Activated CD8-positive, alpha-beta memory T cell treated with anti-CD3 and anti-CD28 coated beads, Interleukin-2, amount 50 U/mL, for 48 hours (primary cell): ENCODE results near the gene MEX3B.
A peak's percentile ranks its signal among the peaks of the same experiment; 100 is the strongest.

Source experiments
- DNase-seq: peaks from one replicate; pipeline ENCODE4 v3.0.0-alpha.2; 2020

MEX3B gene

DNA sequence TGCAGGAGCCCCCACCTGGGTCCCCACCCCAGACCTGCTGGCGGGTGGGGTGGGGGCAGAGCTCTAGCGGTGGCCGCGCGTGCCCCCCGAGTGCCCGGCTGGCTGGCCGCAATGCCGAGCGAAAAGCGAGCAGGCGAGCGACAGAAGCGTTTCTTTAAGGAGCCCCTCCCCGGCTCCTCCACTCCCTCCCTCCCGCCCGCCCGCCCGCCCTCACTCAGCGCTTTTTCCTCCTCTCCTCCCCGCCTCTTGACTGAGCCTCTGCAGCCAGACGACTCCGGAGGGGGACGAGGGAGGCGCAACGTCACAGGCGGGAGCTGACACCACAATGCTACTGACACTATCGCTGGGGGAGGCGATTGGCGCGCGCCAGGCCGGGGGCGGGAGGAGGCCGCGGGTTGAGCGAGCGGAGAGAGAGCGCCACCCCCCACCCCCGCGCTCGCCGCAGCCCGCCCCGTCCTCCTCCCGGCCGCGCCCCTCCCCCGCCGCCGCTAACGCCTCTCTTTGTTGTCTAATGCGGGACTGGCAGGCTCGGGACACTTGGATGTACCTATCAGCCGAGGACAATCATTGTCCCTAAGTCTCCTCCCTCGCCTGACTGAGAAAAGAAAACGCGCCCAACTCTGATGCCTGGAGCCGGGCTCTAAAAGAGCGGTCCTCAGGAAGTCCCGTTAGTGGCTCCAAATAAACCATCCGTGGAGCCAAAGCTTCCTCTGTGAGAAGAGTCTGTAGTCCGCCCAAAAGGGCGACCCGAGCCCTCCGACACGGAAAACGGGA is at the start of gene MEX3B:
TSS of gene MEX3B (minus strand) at position 127 of the 774 bp plus-strand sequence. CDS start 313 bp downstream, outside the sequence.
- peak; percentile 93 for DNase-seq

DNA sequence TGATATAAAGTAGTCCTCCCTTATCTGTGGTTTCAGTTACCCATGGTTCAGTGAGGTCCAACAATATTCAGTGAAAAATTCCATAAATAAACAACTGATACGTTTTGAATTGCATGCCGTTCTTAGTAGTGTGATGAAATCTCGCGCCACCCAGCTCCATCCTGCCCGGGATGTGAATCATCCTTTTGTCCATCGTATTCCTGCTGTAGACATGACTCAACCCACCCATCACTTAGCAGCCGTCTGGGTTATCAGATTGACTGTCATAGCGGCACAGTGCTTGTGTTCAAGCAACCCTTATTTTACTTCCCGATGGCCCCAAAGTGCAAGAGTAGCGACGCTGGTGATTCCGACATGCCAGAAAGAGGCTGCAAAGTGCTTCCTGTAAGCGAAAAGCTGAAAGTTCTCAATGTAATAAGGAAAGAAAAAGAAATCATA is 48.0 kb upstream of the MEX3B start:
- DNase-seq: no peak

DNA sequence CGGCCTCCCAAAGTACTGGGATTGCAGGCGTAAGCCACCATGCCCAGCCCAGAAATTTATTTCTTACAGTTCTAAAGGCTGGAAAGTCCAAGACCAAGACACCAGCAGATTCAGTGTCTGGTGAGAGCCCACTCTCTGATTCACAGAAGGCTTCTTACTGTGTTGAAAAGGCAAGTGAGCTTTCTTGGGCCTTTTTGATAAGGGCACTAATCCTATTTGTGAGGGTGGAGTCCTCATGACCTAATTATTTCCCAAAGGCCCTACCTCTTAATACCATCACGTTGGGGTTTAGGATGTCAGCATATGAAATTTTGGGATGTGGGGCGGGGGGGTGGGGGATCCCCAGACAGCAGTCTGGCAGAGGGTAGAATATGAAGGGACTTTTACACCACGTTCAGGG is 47.5 kb upstream of the MEX3B start:
- DNase-seq: no peak

DNA sequence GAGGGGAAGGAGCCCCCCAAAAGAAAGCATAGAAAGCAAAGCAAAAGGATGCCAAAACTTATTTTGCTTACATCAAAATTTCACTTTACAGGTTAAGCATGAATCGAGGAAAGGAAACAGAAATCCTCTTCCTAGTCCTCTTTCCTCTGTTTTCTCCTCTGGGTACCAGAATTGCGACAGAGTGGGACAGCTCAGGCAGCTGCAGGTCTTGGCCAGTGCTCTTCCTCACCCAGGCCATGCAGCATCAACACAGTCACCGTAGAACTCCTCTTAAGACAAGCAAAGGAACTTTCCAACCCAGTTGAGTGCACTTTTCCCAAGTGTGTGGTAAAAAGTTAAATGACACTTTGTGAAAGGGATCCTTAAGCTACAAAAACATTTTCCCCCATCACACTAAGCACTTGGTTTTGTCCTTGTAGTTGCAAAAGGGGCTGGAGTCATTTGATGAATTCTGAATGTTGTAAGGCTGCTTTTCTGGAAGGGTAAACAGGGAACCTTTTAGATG is 45.9 kb upstream of the MEX3B start:
- DNase-seq: no peak

DNA sequence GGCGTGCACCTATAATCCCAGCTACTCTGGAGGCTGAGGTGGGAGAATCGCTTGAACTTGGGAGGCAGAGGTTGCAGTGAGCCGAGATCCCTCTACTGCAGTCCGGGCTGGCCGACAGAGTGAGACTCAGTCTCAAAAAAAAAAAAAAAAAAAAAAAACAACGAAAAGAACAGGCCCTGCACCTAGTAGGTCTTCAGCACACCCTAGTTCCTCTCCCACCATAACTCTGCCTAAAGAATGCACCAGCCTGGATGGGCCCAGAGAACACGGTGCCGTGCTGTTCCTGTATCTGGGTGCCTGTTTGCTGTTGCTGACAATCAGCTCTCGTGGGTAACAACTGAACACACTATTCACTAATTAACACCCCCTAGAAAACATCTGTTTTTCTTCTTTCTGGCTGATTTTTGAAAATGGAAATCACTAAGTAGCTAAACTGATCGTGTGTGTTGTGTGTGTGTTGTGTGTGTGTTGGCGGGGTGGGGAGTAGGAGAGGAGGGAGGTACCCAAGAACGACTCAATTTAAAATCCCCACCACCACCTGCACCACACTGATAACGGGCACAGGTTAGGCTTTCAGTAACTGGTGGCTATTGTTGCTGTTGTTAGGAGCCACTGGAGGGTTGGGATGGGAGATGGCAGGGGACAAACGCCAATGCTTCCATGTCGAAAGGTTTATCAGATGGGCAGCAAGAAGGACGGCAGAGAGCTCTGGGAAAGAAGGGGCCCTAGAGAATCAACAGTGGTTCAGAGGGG is 40.6 kb upstream of the MEX3B start:
- no peak for DNase-seq

DNA sequence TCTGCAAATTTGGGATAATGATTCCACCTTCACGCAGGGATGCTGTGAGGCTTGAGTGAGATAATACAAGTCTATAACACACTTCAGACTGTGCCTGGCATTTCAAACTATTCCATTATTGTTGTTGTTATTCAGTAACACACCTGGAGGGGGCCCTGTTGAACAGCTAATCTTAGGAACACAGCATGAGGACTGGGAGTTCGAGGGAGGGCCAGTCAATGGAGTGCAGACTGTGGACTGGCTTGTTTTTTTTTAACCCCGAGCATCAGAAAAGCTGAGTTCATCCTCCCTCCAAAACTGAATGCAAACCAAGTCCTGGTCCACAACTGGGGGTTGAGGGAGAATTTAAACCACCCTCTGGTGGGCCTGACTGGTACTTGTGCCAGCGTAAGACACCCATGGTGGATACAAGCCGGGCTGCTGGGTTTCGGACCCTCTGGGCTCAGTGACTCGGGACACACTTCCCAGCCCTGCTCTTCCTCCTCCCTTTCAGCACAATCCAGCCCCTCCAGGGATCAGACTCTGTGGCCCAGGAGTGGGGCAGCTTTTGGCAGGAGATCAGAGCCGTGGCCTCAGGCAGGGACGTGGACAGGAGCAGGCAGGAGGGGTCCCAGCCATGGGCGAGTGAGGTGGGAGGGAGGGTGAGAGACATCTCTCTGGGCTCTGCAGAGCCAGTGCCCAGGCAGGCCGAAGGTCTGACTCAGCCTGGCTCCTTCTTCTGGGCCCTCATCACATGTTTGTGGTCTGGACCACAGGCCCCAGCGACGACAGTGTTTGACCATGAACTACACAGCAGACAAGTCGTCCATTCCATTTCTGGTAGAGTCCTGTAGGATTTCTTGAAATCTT is 36.3 kb upstream of the MEX3B start:
- no peak for DNase-seq

DNA sequence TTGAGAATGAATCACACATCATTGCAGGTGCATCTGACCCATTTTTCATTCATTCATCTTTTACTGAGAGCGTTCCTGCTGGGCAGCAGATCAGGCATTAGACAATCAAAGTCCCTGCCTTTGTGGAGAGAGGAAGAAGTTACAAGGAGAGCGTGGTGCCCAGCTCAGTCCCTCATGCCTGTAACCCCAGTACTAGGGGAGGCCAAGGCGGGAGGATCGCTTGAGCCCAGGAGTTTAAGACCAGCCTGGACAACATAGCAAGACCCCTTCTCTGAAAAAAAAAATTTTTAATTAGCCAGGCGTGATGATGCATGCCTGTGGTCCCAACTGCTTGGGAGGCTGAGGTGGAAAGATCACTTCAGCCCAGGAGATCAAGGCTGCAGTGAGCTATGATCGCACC is 35.0 kb upstream of the MEX3B start:
- DNase-seq: no peak

DNA sequence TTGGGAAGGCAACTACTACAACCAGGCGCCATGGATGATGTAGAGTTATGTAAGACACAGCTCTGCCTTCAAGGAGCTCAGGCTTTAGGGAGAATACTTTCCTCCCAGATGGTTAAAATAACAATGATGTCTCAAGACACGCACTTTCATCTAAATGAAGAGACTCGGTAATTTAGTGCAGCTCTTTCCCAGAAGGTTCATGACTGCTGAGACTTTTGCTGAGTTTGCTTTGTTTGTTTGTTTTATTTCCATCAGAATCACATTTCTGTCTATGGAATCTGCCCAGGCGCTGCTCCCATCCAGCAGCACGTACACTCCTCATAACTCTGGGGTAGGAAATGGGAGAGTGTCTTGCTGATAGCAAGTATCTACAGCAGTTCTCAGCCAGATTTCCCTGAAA is 33.9 kb upstream of the MEX3B start:
- no peak for DNase-seq

DNA sequence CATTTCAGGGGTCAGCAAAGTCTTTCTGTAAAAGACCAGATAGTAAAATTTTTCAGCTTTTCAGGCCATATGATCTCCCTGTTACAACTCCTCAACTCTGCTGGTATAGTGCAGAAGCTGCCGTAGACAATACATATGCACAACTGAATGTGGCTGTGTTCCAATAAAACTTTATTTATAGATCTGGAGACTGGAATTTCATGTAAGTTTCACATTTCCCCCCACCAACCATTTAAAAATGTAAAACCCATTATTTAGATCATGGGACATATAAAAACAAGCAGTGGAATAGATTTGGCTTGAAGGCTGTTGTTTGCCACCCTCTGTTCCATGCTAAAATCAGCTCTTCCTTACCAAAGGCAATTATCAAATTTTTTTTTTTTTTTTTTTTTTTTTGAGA is 28.8 kb upstream of the MEX3B start:
- no peak for DNase-seq

DNA sequence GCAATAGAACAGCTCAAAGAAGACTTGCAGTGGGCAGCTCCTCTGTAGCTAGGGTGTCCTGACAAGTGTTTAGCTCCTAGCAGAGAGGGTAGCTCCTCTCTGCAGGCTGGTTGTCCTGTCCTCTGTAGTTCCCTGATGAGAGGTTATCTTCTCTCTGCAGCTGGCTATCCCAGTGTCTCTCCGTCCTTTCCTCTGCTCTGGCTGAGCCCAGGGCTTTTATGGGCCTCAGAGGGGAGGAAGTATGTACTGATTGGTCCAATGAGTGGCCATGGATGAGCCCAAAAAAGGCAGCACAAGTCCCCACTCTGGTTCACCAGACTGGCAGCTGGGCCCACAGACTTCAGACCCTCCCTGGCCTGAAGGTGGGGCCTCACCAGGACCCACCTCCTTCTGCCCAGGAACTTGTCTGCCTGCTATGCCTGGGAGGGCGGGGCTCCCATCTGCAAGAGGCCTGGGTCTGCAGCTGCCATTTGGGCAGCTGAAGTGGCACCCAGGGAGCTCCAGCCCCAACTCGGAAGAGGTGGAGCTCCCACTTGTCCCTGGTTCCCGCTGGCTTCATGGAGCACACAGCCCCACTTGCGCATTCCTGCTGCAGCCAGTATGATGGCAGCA is 27.2 kb upstream of the MEX3B start:
- no peak for DNase-seq

DNA sequence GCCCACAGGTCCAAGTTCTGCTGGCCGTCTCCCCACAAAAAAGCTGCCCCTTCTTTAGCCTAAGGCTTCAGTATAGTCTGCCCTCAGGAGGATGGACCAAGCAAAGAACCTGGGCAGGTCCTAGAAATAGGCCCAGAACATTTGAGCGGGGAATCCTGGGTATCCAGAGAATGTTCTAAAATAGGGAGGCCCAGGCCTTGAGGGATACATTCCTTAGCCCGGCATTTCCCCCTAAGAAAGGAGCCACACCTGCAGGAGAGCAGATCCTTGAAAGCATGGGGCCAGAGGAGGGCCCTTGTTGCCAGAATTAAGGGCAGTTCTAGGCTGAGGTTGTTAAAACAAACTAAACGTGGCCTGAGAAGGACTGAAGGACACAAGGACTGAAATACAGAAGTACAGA is 20.6 kb upstream of the MEX3B start:
- no peak for DNase-seq

DNA sequence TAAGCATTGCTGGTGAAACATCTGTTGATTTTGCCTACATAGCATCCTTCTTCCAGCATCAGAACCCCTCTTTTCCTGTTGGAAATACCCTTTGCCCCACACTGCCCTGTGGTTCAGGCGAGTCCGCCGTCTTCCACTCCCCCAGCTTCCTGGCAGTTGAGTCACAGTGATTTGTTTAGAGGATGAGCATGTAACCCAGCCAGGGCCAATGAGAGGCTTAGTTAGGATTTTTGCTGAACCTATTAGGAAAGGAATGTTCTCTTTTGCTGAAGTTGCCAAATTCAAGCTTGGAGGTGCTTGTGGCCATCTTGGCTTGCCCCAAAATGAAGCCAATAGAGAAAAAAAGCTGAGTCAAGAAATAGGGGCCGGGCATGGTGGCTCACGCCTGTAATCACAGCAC is 19.0 kb upstream of the MEX3B start:
- no peak for DNase-seq

DNA sequence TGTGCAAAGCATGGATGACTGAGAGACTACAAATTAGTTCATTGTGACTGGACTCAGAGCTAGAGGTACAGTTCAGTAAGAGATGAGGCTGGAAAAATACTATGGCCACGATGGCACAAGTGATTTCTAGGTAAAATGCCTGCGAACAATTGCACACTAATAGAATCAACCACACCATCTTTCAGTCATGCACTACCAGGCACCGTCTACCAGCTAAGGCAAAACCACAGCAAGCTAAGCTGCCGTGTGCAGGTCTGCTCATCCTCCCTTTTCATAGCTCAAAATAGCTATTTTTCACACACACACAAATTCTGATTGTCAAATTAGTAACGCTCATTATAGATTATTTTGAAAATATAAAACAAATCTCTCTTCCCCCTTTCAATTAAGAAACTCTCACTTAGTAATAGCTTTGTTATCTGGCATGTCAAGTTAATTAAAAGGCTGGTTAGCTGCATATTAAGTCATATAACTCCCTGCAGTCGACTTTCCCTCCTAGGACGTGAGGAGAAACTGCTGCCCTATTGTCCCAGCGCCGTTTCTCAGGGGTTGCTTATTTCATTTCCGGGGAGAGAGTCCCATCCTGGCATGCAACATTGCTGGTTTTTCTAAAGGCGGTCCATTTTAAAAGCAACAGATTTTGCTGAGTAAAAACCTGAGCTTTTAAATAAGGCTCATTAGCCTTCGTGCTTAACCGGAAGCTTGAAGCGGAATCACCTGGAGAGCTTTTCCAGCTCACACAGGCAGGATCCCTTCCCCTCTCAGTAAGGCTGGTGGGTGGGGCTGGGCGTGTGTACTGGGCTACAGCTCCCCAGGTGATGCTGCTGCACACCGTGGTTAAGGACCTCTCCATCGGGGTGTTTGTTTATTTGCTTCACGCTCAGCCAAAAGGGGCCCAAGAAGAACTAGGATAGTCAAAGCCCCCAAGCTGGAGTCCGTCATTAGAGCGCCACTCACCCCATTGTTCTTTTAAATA is 16.9 kb upstream of the MEX3B start:
- DNase-seq: no peak

DNA sequence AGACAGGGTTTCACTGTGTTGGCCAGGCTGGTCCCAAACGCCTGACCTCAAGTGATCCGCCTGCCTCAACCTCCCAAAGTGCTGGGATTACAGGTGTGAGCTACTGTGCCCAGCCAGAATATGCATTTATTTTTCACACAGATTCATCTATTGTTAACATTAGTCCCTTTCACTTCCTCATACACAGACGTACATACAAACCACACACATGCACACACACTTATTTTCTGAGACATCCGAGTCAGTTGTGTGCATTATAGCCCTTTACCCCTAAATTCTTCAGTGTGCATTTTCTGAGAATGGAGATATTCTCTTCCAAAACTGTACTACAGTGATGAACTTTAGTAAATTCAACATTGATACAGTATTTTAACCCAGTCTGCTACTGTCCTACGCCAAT is 15.0 kb upstream of the MEX3B start:
- DNase-seq: no peak

DNA sequence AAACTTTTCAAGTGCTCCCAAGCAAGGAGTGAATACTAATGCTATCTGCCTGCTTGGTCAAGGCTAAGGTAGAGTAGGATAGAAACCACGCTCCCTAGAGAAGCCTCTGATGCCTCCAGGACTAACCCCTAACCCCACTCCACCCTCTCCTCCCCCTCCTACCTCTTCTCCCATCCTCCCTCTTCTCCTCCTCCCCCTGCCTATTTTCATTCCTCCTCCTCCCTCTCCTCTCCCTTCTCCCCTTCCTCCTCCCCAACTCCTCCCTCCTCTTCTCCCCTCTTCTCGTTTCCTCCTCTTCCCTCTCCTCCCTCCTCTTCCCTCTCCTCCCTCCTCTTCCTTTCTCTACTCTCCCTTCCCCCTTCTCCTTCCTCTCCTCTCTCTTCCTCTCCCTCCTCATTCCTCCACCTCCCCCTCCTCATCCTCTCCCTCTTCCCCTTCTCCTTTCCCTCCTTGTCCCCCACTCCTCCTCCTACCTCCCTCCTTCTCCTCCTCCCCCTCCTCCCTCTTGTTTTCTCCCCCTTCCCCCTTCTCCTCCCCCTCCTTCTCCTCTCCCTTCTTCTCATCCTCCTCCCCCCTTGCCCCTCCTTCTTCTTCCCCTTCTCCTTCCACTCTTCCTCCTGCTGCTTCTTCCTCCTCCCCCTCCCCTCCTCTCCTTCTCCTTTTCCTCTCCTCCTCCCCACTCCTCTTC is 12.8 kb upstream of the MEX3B start:
- DNase-seq: no peak

DNA sequence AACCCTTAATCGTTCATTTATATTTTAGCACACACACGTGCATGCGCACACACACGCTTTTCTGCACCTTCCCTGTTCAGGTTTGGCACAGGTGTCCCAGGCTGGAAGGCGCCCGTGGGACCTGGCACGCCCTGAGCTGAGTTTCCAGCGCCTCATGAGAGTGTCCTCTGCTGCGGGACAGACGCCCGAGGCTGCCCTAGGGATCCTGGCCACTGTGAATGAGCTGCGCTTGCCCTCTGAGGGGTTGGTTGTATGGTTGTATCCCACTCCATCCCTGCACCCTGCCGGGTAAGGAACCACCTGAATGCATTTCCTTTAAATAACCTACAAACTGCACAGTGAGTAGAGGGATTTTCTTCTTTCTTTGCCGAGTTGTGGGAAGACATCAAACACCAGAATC is 12.2 kb upstream of the MEX3B start:
- no peak for DNase-seq

DNA sequence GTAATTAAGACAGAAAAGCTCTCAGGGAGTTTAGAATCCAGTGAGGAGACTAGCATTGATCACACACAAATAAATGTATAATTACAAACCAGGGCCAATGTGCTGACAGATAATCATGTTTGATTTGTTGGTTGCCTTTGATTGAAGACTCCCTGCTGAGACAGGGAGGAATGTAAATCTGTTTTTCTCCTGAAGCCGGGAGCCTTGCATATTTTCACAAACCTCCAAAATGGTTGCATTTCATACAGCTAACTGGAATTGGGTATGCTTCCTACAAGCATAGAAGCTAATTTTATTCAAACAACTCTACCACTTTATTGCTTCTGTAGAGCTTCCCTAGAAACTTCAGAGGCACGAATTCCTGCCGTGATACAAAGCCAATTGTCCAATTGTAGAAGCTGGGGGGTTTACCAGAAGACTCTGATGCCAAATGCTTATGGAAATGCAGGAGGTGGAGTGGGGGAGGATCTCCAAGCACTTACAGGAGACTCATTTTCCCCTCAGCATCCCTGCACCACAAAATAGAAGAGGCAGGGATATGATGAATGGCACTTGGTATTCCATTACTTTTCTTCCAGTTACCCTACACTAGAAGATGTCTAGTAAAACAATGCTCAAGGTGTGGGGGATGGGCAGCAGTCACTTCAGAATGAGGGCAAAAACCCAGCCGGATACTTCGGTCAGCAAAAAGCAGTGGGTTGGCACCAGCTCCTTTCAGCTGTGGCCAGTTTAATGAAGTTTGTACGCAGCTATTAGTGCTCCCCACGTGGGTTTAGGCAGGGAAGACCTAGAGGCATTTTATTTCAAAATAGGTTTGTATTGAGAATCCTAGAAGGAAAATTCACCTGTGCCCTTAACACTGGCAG is 11.4 kb upstream of the MEX3B start:
- DNase-seq: no peak

DNA sequence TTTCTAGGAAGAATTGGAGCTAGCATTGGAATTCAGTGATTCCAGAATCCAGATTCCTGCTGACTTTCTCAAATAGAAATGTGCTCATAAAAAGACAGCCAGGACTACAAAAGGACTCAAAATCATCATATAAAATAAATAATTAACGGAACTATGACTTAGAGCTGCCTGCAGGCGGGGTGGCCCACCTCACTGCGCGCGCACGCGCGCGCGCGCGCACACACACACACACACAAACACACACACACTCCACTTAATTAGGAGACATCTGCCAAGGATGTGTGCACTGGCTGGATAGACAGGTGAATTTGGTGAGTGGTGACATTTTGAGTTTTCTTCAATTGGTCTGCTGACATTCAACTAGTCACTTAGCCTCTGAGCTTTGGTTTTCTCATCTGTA is 6.9 kb upstream of the MEX3B start:
- no peak for DNase-seq

DNA sequence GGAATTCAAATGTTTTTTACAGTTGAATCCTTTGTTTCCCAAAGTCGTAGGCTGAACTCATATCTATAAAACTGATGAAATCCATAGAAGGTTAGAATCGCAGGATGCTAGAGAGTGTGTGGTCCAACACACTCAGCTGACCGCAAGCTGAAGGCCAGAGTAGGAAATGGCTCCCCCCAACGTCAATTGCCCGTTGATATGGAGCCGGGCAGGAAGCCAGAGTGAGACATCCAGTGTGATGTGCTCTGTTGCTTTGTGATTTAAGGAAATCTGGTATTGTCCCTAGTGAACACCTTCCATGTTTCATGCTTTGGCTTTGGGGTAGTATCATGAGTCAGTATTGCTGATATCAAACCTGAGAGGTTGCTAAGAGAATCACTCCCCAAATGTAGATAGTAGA is 5.8 kb upstream of the MEX3B start:
- no peak for DNase-seq

DNA sequence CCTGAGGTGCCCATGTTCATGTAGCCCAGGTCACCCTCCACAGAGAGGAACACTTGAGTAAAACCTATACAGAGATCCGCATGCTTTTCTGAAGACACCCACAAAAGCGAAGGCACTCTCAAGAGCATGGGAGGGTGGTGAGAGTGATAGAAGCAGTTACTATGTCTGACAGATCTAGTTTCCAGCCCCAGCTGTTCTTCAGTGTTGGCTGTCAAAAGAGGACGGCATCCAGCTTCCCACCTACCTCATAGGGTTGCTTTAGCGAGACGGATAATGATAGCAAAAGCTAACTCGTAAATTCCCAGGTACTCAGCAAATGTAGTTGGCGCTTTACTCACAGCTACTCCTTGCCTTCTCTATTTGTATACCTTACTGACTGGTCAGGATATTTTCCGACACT is 3.0 kb upstream of the MEX3B start:
- DNase-seq: no peak
